Parathyroid adenoma (tissue), 2 donors: ENCODE data around the gene MRPL38.

Experiments
- H2AFZ ChIP-seq: fragments of 300-600 bp; sonication (generic); one replicate; pipeline ENCODE4 v1.7.0; 2017; ENCODE audit warnings: antibody characterized with exemption, mild to moderate bottlenecking
- H3K27ac ChIP-seq: fragments of 300-600 bp; sonication (generic); one replicate; pipeline ENCODE4 v1.7.0; 2017
- H3K27me3 ChIP-seq: fragments of 300-600 bp; sonication (generic); one replicate; pipeline ENCODE4 v1.7.0; 2017; ENCODE audit warnings: low read length; ENCODE audit not compliant: control insufficient read depth, insufficient read depth
- H3K36me3 ChIP-seq: fragments of 300-600 bp; sonication (generic); one replicate; pipeline ENCODE4 v1.7.0; 2017; ENCODE audit warnings: low read length; ENCODE audit not compliant: control insufficient read depth, insufficient read depth
- H3K4me1 ChIP-seq: fragments of 300-600 bp; sonication (generic); one replicate; pipeline ENCODE4 v1.7.0; 2017; ENCODE audit warnings: control low read depth
- H3K4me2 ChIP-seq: fragments of 300-600 bp; sonication (generic); one replicate; pipeline ENCODE4 v1.7.0; 2017; ENCODE audit warnings: low read length
- H3K4me3 ChIP-seq: fragments of 300-600 bp; sonication (generic); one replicate; pipeline ENCODE4 v1.7.0; 2017; ENCODE audit warnings: low read depth, low read length
- H3K79me2 ChIP-seq: fragments of 300-600 bp; sonication (generic); one replicate; pipeline ENCODE4 v1.7.0; 2017; ENCODE audit warnings: control low read depth
- H3K9ac ChIP-seq: fragments of 300-600 bp; sonication (generic); one replicate; pipeline ENCODE4 v1.7.0; 2017; ENCODE audit warnings: mild to moderate bottlenecking
- H3K9me3 ChIP-seq: fragments of 300-600 bp; sonication (generic); one replicate; pipeline ENCODE4 v1.7.0; 2017; ENCODE audit warnings: low read length; ENCODE audit not compliant: control insufficient read depth
- TF ChIP-seq, protein P1 (sequence below): fragments of 300-600 bp; sonication (generic); IDR thresholded peaks from one replicate; pipeline ENCODE4 v1.7.0; 2017; ENCODE audit warnings: antibody characterized with exemption, mild to moderate bottlenecking
- donor health status: primary hyperparathyroidism.

The MRPL38 gene

DNA sequence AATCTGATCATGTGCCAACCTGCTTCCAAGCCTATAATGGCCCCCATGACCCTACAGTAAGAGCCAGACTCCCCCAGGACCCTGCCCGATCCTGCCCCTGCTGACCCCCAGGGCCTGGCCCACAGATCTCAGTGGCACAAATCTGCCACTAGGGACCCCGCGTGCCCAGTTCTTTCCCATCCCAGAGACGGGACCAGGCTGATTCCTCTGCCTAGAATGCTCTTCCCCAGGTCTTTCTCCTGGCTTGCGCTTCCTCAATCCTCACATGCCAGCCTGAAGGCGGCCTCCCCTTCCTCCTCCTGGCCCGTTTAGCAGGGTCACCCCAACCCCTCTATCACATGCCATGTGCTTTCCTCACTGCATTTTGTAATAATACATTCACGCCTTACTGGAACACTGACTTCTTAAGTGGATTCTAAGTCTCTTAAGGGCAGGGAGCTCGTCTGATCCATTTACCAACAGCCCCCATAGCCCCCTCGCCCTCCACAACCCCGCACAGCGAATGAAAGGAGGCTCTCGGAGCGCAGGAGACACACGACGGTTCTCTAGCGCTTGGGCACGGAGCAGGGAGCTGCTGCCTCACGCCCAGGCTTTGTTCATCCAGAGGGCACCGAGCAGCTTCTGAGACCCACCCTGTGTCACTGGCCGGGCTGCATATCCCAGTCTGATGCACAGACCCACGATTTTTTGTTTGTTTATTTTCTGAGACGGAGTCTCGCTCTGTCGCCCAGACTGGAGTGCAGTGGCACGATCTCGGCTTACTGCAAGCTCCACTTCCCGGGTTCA lies 9.1 kb downstream of the MRPL38 start:
- H3K4me1 ChIP-seq = peaks cover 9% of the 10 kb centered on the region
- H3K9ac ChIP-seq = no peak overlapping the region
- TF ChIP-seq, protein P1, sequence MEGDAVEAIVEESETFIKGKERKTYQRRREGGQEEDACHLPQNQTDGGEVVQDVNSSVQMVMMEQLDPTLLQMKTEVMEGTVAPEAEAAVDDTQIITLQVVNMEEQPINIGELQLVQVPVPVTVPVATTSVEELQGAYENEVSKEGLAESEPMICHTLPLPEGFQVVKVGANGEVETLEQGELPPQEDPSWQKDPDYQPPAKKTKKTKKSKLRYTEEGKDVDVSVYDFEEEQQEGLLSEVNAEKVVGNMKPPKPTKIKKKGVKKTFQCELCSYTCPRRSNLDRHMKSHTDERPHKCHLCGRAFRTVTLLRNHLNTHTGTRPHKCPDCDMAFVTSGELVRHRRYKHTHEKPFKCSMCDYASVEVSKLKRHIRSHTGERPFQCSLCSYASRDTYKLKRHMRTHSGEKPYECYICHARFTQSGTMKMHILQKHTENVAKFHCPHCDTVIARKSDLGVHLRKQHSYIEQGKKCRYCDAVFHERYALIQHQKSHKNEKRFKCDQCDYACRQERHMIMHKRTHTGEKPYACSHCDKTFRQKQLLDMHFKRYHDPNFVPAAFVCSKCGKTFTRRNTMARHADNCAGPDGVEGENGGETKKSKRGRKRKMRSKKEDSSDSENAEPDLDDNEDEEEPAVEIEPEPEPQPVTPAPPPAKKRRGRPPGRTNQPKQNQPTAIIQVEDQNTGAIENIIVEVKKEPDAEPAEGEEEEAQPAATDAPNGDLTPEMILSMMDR = peak; percentile 8
- H3K27me3 ChIP-seq = no peaks in the 10 kb centered on the region
- no peaks in the 10 kb centered on the region for H3K9me3 ChIP-seq
- peak overlapping the region; percentile 91 for H2AFZ ChIP-seq
- H3K4me2 ChIP-seq = peak overlapping the region; percentile 87
- H3K27ac ChIP-seq = peak overlapping the region; percentile 80
- peak overlapping the region; percentile 61 for H3K4me3 ChIP-seq
- H3K36me3 ChIP-seq = no peaks in the 10 kb centered on the region
- peaks cover 12% of the 10 kb centered on the region for H3K79me2 ChIP-seq

DNA sequence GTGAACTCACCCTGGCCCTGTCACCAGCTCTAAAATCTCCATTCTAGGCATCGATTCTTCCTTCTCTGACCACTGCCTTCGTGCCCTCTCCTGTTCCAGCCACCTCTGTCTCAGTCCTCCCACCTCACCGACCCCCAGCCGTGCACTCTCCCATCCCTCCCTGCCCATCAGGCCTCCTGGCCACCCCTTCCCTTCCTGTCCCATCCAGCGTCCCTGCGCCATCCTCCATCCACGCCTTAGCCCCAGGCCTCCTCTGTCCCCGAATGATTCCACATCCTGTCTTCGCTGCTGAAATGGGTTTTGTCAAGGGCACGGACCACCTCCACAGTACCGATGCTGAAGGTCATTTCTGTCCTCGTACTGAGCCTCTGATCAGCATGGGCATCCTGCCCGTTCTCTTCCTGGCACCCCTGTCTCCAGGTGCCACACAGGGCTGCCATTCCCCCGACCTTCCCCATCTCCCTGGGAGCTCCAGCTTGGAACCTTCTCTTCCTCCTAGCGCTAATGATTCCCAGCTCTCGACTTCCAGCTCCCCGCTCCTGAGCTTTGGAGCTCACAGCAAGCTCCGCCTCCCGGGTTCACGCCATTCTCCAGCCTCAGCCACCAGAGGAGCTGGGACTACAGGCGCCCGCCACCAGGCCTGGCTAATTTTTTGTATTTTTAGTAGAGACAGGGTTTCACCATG lies 10.5 kb downstream of the MRPL38 start:
- H3K27ac ChIP-seq = no peak overlapping the region
- TF ChIP-seq, protein P1 = no peak
- H3K9me3 ChIP-seq = no peaks in the 10 kb centered on the region
- peaks cover 8% of the 10 kb centered on the region for H3K79me2 ChIP-seq
- H3K27me3 ChIP-seq = no peaks in the 10 kb centered on the region
- H3K9ac ChIP-seq = no peak overlapping the region
- H3K4me2 ChIP-seq = no peak overlapping the region
- H3K36me3 ChIP-seq = no peaks in the 10 kb centered on the region
- H3K4me1 ChIP-seq = peaks cover 9% of the 10 kb centered on the region
- H3K4me3 ChIP-seq = no peak overlapping the region
- H2AFZ ChIP-seq = no peak overlapping the region

DNA sequence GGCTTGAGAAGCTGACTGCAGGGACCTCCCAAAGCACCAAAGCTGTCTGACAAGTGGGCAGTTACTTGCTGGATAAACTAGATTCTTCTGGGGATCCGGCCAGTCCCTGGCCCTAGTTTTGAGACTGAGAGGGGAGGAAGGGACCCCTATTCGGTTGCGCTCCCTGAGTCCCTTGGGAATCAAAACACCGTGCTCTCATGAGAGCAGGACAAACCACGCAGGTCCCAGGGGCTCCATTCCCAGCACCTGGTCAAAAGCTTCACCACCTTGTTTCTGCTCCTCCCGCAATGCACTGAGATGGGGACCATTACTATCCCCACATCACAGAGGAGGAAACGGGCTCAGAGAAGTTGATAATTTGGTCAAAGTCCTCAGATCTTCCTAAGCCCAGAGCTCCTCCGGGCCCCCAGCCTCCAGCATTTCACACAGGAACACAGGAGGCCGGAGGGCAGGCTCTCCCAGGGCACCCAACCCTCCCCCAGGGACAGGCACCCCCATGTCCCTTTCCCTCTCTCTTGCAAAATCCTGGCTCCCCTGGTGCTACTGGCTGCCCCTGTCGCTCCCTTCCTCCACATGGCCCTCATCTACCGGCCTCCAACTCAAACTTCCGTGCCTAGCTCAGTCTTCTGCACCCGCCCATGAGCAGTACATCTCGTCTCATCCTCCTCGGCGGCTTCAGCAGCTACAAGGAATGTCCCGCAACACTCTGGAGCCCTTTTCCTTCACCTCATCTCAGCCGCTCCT lies 11.2 kb downstream of the MRPL38 start:
- no peak overlapping the region for H3K4me2 ChIP-seq
- no peak overlapping the region for H3K27ac ChIP-seq
- H3K36me3 ChIP-seq = no peaks in the 10 kb centered on the region
- peaks cover 9% of the 10 kb centered on the region for H3K4me1 ChIP-seq
- no peaks in the 10 kb centered on the region for H3K9me3 ChIP-seq
- no peak overlapping the region for H3K4me3 ChIP-seq
- H3K79me2 ChIP-seq = peaks cover 8% of the 10 kb centered on the region
- no peak overlapping the region for H3K9ac ChIP-seq
- H2AFZ ChIP-seq = no peak overlapping the region
- no peaks in the 10 kb centered on the region for H3K27me3 ChIP-seq
- TF ChIP-seq, protein P1 = no peak

DNA sequence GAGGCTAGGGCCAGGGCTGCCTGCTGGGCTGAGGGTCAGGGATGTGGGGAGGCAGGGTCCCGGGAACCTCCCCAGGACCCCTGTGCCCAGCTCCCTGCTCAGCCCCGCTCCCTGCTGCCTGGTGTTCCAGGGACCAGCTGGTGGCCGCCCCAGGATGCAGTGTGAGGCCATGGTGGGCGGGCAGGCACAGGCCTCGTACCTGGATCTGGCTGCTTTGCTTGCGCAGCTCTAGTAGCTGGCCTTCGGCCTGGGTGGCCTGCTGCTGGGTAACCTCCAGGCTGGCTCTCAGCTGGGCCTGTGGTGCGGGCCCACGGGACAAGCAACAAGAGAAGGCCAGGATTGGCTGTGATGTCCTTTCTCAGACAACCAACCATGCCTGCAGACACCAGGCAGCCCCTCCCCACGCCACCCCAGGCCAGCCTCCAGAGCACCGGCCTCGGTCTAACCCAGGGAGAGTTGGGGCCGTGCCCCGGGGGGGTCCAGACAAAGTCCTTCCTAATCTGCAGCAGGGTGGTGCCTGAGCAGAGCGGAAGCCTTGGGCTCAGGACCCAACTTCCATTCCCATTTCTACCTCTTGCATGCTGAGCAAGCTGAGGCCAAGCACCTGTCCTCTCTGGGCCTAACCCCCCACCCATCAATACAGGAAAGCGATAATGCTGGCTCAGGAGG lies 12.0 kb downstream of the MRPL38 start:
- Histone ChIP-seq H3K9me3 (no peaks in the 10 kb centered on the region), H3K79me2 (peaks cover 8% of the 10 kb centered on the region), H3K36me3 (no peaks in the 10 kb centered on the region), H3K4me3 (no peak overlapping the region), H3K9ac (no peak overlapping the region), H3K4me1 (peaks cover 9% of the 10 kb centered on the region), H2AFZ (no peak overlapping the region), H3K4me2 (no peak overlapping the region), H3K27ac (no peak overlapping the region), H3K27me3 (no peaks in the 10 kb centered on the region)
- TF ChIP-seq, protein P1 = no peak
